SK-N-SH (cell line): Measurements from ENCODE around the gene INTS6.

ENCODE experiments used
- CTCF ChIP-seq: fragments of 200-600 bp; sonication (generic); IDR thresholded peaks from 2 replicates; pipeline ENCODE4 v1.6.1; 2017; ENCODE audit warnings: antibody characterized with exemption, mild to moderate bottlenecking, moderate library complexity
- EP300 ChIP-seq, 2 experiments: IDR thresholded peaks; 2 replicates each; pipeline versions ENCODE4 v1.4.0 to v1.6.1; 2012; ENCODE audit warnings: borderline replicate concordance in 1 of 2, low read depth in 1 of 2, low read length in 1 of 2
- EZH2phosphoT487 ChIP-seq: fragments of 200-600 bp; sonication (generic); IDR thresholded peaks from 2 replicates; pipeline ENCODE4 v1.6.1; 2017; ENCODE audit warnings: low read depth, mixed run types, mild to moderate bottlenecking, antibody characterized with exemption, moderate library complexity, borderline replicate concordance
- FOXJ3 ChIP-seq: sonication (generic); formaldehyde crosslinking; IDR thresholded peaks from 2 replicates; pipeline ENCODE4 v1.5.1; 2020; ENCODE audit warnings: mild to moderate bottlenecking, missing genetic modification reagents
- FOXM1 ChIP-seq: IDR thresholded peaks from 2 replicates; pipeline ENCODE4 v1.4.0; 2012; ENCODE audit warnings: low read depth, mild to moderate bottlenecking
- GABPA ChIP-seq: IDR thresholded peaks from 2 replicates; pipeline ENCODE4 v1.4.0; 2012; ENCODE audit warnings: low read depth, mild to moderate bottlenecking
- JUND ChIP-seq: IDR thresholded peaks from 2 replicates; pipeline ENCODE4 v1.4.0; 2012
- MEF2A ChIP-seq: IDR thresholded peaks from 2 replicates; pipeline ENCODE4 v1.4.0; 2012; ENCODE audit warnings: low read depth, borderline replicate concordance
- MXI1 ChIP-seq: IDR thresholded peaks from 2 replicates; pipeline ENCODE4 v1.6.1; 2012; ENCODE audit warnings: mild to moderate bottlenecking, low read depth, low read length, improper control_type of control experiment
- REST ChIP-seq: IDR thresholded peaks from 2 replicates; pipeline ENCODE4 v1.6.1; 2012; ENCODE audit warnings: mild to moderate bottlenecking, low read depth, low read length, moderate library complexity
- SIN3A ChIP-seq: IDR thresholded peaks from 2 replicates; pipeline ENCODE4 v1.6.1; 2012; ENCODE audit warnings: low read depth, mild to moderate bottlenecking, low read length, moderate library complexity, borderline replicate concordance
- SMC3 ChIP-seq: IDR thresholded peaks from 2 replicates; pipeline ENCODE4 v1.6.1; 2012; ENCODE audit warnings: low read depth, low read length, improper control_type of control experiment
- TCF12 ChIP-seq: IDR thresholded peaks from 2 replicates; pipeline ENCODE4 v1.4.0; 2012

- TF ChIP-seq CTCF (no peak), EP300 (IDR thresholded peaks at IDR 0.05; ENCODE audit: borderline replicate concordance in 1 of 2, low read depth in 1 of 2, low read length in 1 of 2) (no peak), TCF12 (no peak), FOXJ3 (CRISPR knock-in tag) (no peak), SIN3A (no peak), SMC3 (no peak), FOXM1 (no peak), MXI1 (no peak), MEF2A (no peak), EZH2phosphoT487 (no peak), GABPA (no peak), JUND (no peak), REST (no peak)
These were observed 124.3 kb downstream of the INTS6 start for GRCh38 chr13:51328488-51328887.
